GM19468 (cell line): ENCODE data around the gene SYT13.

ENCODE experiments used
- ATAC-seq: cut with Tn5 transposase; IDR thresholded peaks from one replicate; pipeline ENCODE4 v1.9.1; 2021; ENCODE audit warnings: mild to moderate bottlenecking, moderate library complexity, moderate number of reproducible peaks; ENCODE audit not compliant: unreplicated experiment; ENCODE audit errors: extremely low read depth

Gene SYT13

GRCh38 chr11:45204761-45205160, 81.4 kb downstream of the SYT13 start:
- ATAC-seq, result no peak

DNA sequence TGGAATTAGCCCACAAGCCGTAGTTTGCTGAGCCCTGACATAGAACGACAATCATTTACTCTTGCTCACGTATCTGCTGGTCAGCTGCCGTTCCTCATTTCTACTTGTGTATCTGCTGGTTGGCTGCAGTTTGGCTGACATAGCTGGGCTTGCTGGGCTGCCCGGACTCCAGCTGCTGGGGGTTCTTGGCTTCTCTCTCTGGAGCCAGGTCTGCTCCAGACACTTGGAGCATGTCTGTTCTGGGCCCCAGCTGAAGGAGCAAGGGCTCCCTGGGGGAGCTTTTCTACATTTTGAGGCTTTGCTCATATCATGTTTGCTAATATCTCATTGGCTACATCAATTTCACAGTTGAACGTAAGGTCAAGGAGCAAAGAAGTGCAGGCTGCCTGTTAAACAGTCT, 92.4 kb downstream of the SYT13 start:
- ATAC-seq, result no peak
